ENCODE measurements around the gene MB. TPM values are rescaled to one million over a fixed set of nuclear protein-coding genes. Genes with fewer than 3 reads are reported as not detected.

Gene MB
- total RNA-seq, 1 experiment from 2014 or later = 1.5 TPM

GRCh38 chr22:35627267-35628041, 10.3 kb upstream of the MB start (continued):
- TF ChIP-seq CTCF (IDR thresholded peaks at IDR 0.05 in 2 of 3, conservative IDR thresholded peaks at IDR 0.05 in 1 of 3; ENCODE audit: borderline replicate concordance in 1 of 3, insufficient read depth in 1 of 3, low read depth in 2 of 3, low read length in 2 of 3) (peak; percentile 29 to 92 (median 61); a peak in 5 of 6 replicates), ZBTB33 (IDR thresholded peaks at IDR 0.05; ENCODE audit: extremely low read depth, insufficient replicate concordance, low read length) (no peak)

GRCh38 chr22:35625763-35626432, 8.8 kb upstream of the MB start:
- Histone ChIP-seq H3K9me3 (ENCODE audit: control insufficient read depth in 1 of 2, insufficient read depth in 1 of 2, low read depth in 1 of 2, low read length in 2 of 2) (peaks cover 0 to 4% of the 10 kb centered on the region in 2 experiments; a peak in 1 of 4 replicates), H3K9me2 (ENCODE audit: insufficient read depth) (no peaks in the 10 kb centered on the region), H3K27me3 (ENCODE audit: insufficient read depth, low read length) (no peaks in the 10 kb centered on the region), H3K4me1 (ENCODE audit: control insufficient read depth in 1 of 2, insufficient read depth in 2 of 2, low read length in 2 of 2) (peaks cover 33 to 60% of the 10 kb centered on the region in 2 experiments), H3K79me2 (ENCODE audit: insufficient read depth, low read length) (no peaks in the 10 kb centered on the region), H3K4me2 (ENCODE audit: low read length) (no peak overlapping the region), H3K36me3 (ENCODE audit: control insufficient read depth in 1 of 2, insufficient read depth in 2 of 2, low read length in 2 of 2) (no peaks in the 10 kb centered on the region), H3K9ac (ENCODE audit: low read length) (no peak overlapping the region), H3K27ac (ENCODE audit: low read depth, low read length) (no peak overlapping the region), H2AFZ (ENCODE audit: low read depth, low read length, poor library complexity, severe bottlenecking) (peak overlapping the region; percentile 81), H4K20me1 (ENCODE audit: insufficient read depth) (no peaks in the 10 kb centered on the region), H3K4me3 (replicated peaks in 1 of 2; ENCODE audit: low read depth in 1 of 2, low read length in 2 of 2) (no peak overlapping the region)
- intact Hi-C loops (cut with micrococcal nuclease) = loop anchor here (2.0 kb wide), 2 partner anchors 217 to 499 kb away; no protein-coding TSS in a partner anchor
- RAD21 ChIA-PET (ENCODE audit: low non-redundant PET in 1 of 2, low total read pairs in 2 of 2, uncharacterized antibody in 2 of 2, unreplicated experiment in 2 of 2) = no interaction called here
- no TSS peak for BruUV-seq (replicated peaks)
- POLR2A ChIA-PET = no interaction called here
- no peak for DNase-seq (ENCODE audit: low read depth, low spot score)
- no peak for ATAC-seq
- CTCF ChIA-PET = interaction anchor here (0.6 to 2.4 kb wide), 3 partner anchors 196 to 499 kb away, joined by 3 to 13 read pairs (median 6); no protein-coding TSS in a partner anchor
- TF ChIP-seq TCF7L2 (IDR thresholded peaks at IDR 0.05; ENCODE audit: borderline replicate concordance, extremely low read depth, insufficient read depth, insufficient read length) = no peak
- TF ChIP-seq ATF3 (IDR thresholded peaks at IDR 0.05) = no peak
- no peak for TF ChIP-seq CEBPB (IDR thresholded peaks at IDR 0.05; ENCODE audit: low read depth)
- TF ChIP-seq RAD21 (IDR thresholded peaks at IDR 0.05; ENCODE audit: low read depth) = no peak
- no peak for TF ChIP-seq ELF1 (IDR thresholded peaks at IDR 0.05; ENCODE audit: borderline replicate concordance, low read depth)
- no peak for TF ChIP-seq EZH2 (IDR thresholded peaks at IDR 0.05)
- TF ChIP-seq ZNF274 (IDR thresholded peaks at IDR 0.05; ENCODE audit: low read depth, low read length) = no peak
- no peak for TF ChIP-seq SIN3A (IDR thresholded peaks at IDR 0.05; ENCODE audit: low read depth)
- TF ChIP-seq JUND (IDR thresholded peaks at IDR 0.05) = no peak
- no peak for TF ChIP-seq YY1 (IDR thresholded peaks at IDR 0.05; ENCODE audit: extremely low read depth, insufficient replicate concordance, low read depth, low read length)
- no peak for TF ChIP-seq EZH2phosphoT487 (IDR thresholded peaks at IDR 0.05; ENCODE audit: borderline replicate concordance)
- TF ChIP-seq REST (IDR thresholded peaks at IDR 0.05; ENCODE audit: low read depth) = no peak
